ENCODE measurements around the gene DPP6. TPM values are rescaled to one million over a fixed set of nuclear protein-coding genes. Genes with fewer than 3 reads are reported as not detected.

DPP6 gene
- total and polyA plus RNA-seq, 8 donors: 0.29 to 1.2 (median 0.57) TPM

GRCh38 chr7:154571772-154572171 lies 519.6 kb downstream of the DPP6 start:
- ATAC-seq (no peak), DNase-seq (no peak)
- Histone ChIP-seq H3K9me3 (no peaks in the 10 kb centered on the region), H3K27me3 (no peaks in the 10 kb centered on the region), H3K4me1 (no peaks in the 10 kb centered on the region), H3K36me3 (no peaks in the 10 kb centered on the region), H3K27ac (no peak overlapping the region), H3K4me3 (no peak overlapping the region)
- no peak for TF ChIP-seq CTCF (IDR thresholded peaks at IDR 0.05)
- intact Hi-C loops (cut with DNase I): no loop called here

- intact Hi-C loops (cut with DNase I): no loop called here
- TF ChIP-seq CTCF (IDR thresholded peaks at IDR 0.05): no peak
- H3K9me3 ChIP-seq: no peaks in the 10 kb centered on the region
- no peaks in the 10 kb centered on the region for H3K27me3 ChIP-seq
- H3K36me3 ChIP-seq: no peaks in the 10 kb centered on the region
- no peak for ATAC-seq
- H3K4me1 ChIP-seq: no peaks in the 10 kb centered on the region
- H3K4me3 ChIP-seq: no peak overlapping the region
- DNase-seq: no peak
- no peak overlapping the region for H3K27ac ChIP-seq
These were observed 522.0 kb downstream of the DPP6 start for GRCh38 chr7:154574235-154574634.

GRCh38 chr7:154575497-154575896 lies 523.3 kb downstream of the DPP6 start:
- Histone ChIP-seq H3K9me3 (no peaks in the 10 kb centered on the region), H3K4me3 (no peak overlapping the region), H3K36me3 (no peaks in the 10 kb centered on the region), H3K27me3 (no peaks in the 10 kb centered on the region), H3K27ac (no peak overlapping the region), H3K4me1 (no peaks in the 10 kb centered on the region)
- TF ChIP-seq CTCF (IDR thresholded peaks at IDR 0.05): no peak
- intact Hi-C loops (cut with DNase I): no loop called here
- no peak for DNase-seq
- no peak for ATAC-seq

GRCh38 chr7:154576604-154577003 lies 524.4 kb downstream of the DPP6 start:
- no peak for TF ChIP-seq CTCF (IDR thresholded peaks at IDR 0.05)
- DNase-seq: no peak
- Histone ChIP-seq H3K9me3 (no peaks in the 10 kb centered on the region), H3K4me3 (no peak overlapping the region), H3K27ac (no peak overlapping the region), H3K36me3 (no peaks in the 10 kb centered on the region), H3K27me3 (no peaks in the 10 kb centered on the region), H3K4me1 (no peaks in the 10 kb centered on the region)
- no peak for ATAC-seq
- intact Hi-C loops (cut with DNase I): no loop called here

- TF ChIP-seq CTCF (IDR thresholded peaks at IDR 0.05): no peak
- intact Hi-C loops (cut with DNase I): no loop called here
- DNase-seq: no peak
These were observed 525.1 kb downstream of the DPP6 start for GRCh38 chr7:154577141-154577873.

More at GRCh38 chr7:154577141-154577873, 525.1 kb downstream of the DPP6 start:
- no peaks in the 10 kb centered on the region for H3K27me3 ChIP-seq
- H3K36me3 ChIP-seq: no peaks in the 10 kb centered on the region
- no peaks in the 10 kb centered on the region for H3K9me3 ChIP-seq
- H3K27ac ChIP-seq: no peak overlapping the region
- H3K4me1 ChIP-seq: no peaks in the 10 kb centered on the region
- H3K4me3 ChIP-seq: no peak overlapping the region
- ATAC-seq: no peak

Measured in left lung (tissue), 10 donors.